Stimulated activated memory B cell treated with anti-CD40 and anti-IgM and Interleukin-4, amounts not matched to agents 10 μg/mL and 1 μg/mL and 100 μg/mL, for 72 hours (primary cell): ENCODE data around the gene OR10A5.
"Not testable (repeated sequence)": the region's sequence is repeated elsewhere in the genome, so short reads cannot be mapped to it uniquely, and the experiment has no call there.

ENCODE experiments used
- ATAC-seq: fragments of 150-1000 bp; cut with Tn5 transposase; 2 replicates; pipeline ENCODE4 v1.10.0; 2021
- H3K27ac Mint-ChIP-seq: one replicate; pipeline ENCODE4 v1.8.0; 2022; ENCODE audit warnings: mild to moderate bottlenecking, mixed read lengths
- H3K27me3 Mint-ChIP-seq: one replicate; pipeline ENCODE4 v1.8.0; 2022; ENCODE audit warnings: mixed read lengths
- H3K36me3 Mint-ChIP-seq: one replicate; pipeline ENCODE4 v1.8.0; 2022; ENCODE audit warnings: mixed read lengths
- H3K4me1 Mint-ChIP-seq: one replicate; pipeline ENCODE4 v1.8.0; 2022; ENCODE audit warnings: mixed read lengths
- H3K4me3 Mint-ChIP-seq: one replicate; pipeline ENCODE4 v1.8.0; 2022; ENCODE audit warnings: mild to moderate bottlenecking, moderate library complexity, mixed read lengths
- H3K9me3 Mint-ChIP-seq: one replicate; pipeline ENCODE4 v1.8.0; 2022; ENCODE audit warnings: mixed read lengths

Gene OR10A5

GRCh38 chr11:6850526-6850925 lies 5.0 kb downstream of the OR10A5 start:
- H3K4me1 Mint-ChIP-seq = no peaks in the 10 kb centered on the region
- H3K36me3 Mint-ChIP-seq = peaks cover 6% of the 10 kb centered on the region
- peaks cover 5% of the 10 kb centered on the region for H3K9me3 Mint-ChIP-seq
- no peak overlapping the region for H3K27ac Mint-ChIP-seq
- peaks cover 17% of the 10 kb centered on the region for H3K27me3 Mint-ChIP-seq
- no peak overlapping the region for H3K4me3 Mint-ChIP-seq
- no peak for ATAC-seq

DNA sequence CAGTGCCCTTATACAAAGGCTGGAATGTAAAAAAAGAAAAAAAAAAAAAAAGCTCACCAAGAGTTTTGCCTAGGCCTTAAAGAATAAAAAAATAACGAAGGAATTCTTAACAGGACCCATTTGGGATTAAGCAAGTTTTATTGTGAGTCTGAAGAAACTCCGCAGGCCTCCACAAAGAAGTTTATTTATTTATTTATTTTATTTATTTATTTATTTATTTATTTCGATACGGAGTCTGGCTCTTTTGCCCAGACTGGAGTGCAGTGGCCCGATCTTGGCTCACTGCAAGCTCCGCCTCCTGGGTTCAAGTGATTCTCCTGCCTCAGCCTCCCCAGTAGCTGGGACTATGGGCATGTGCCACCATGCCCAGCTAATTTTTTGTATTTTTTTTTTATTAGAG lies 9.3 kb downstream of the OR10A5 start:
- H3K9me3 Mint-ChIP-seq, H3K4me1 Mint-ChIP-seq, H3K36me3 Mint-ChIP-seq, ATAC-seq, H3K4me3 Mint-ChIP-seq, H3K27ac Mint-ChIP-seq: not testable (repeated sequence)
- H3K27me3 Mint-ChIP-seq = peaks cover 10% of the 10 kb centered on the region

DNA sequence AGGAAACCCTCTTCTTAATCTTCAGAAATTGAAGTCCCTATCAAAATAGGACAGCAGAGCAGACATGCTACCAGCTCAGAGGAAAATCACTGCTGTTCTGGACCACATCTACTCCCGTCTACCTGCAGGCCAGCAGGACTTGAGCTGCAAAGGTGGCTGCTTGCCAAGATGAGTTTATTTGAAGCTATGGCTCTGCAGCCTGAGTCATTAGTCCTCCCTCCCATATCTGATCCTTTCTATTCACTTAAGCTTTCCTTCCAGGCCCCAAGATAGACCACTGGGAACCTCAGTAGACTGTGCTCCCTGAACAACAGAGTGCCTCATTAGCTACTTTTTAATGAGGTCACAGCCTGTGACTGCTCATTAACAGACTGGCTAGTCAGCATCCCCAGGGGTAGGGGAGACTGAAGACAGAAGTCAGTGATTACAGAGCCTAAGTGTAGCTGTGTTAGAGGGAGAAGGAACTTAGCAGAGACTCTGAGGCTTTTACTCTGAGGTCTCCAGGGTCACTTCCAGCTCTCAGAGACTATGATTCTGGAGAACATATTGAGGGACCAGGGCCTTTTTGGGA lies 10.6 kb downstream of the OR10A5 start:
- no peak for ATAC-seq
- peaks cover 14% of the 10 kb centered on the region for H3K27me3 Mint-ChIP-seq
- no peak overlapping the region for H3K27ac Mint-ChIP-seq
- H3K36me3 Mint-ChIP-seq = peaks cover 6% of the 10 kb centered on the region
- H3K4me1 Mint-ChIP-seq = no peaks in the 10 kb centered on the region
- peaks cover 5% of the 10 kb centered on the region for H3K9me3 Mint-ChIP-seq
- H3K4me3 Mint-ChIP-seq = no peak overlapping the region

DNA sequence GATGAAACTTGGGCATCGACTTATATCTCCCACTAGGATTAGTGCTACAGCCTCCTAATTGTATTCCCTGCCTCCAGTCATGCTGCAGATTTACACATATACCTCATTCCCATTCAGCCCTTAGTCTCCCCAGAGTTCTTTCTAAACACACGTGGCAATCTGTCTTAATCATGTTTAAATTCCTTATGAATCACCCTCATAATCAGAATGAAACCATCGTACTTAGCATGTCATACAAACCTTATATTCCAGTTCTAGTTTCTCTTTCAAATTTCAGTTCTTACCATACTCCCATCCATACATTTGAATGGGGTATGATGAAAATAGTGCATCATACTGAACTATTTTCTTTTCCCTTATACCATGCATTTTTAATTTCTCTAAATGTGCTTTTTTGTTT lies 11.4 kb downstream of the OR10A5 start:
- Mint-ChIP-seq H3K27me3 (peaks cover 14% of the 10 kb centered on the region), H3K27ac (no peak overlapping the region), H3K4me1 (no peaks in the 10 kb centered on the region), H3K9me3 (peaks cover 10% of the 10 kb centered on the region), H3K36me3 (peaks cover 6% of the 10 kb centered on the region), H3K4me3 (no peak overlapping the region)
- ATAC-seq = no peak

DNA sequence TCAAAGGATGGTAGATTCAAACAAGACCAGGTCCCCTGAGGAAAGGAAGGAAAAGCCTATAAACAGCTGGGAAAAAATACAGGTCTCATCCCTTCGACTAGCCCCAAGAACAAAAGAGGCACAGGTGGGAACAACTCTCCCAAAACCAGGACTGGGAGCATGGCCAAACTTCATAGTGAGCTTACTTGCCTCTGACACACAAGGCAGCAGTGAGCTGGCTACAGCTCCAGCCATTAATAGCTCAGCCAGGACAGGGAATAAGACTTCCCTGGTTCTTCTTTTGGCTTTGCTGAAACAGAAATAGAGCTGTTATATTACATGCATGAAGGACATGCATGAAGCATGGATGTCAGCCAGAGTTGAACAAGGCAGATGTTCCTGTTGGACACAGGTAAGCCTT lies 17.5 kb downstream of the OR10A5 start, which contains the start of gene OR10A2:
TSS of gene OR10A2 (plus strand) at position 97 of the 400 bp plus-strand sequence. CDS start 6,698 bp downstream, outside the sequence.
- H3K4me1 Mint-ChIP-seq = no peaks in the 10 kb centered on the region
- no peak within 1 kb of the TSS for H3K27ac Mint-ChIP-seq
- H3K36me3 Mint-ChIP-seq = no peaks in the 10 kb centered on the region
- peaks cover 14% of the 10 kb centered on the region for H3K27me3 Mint-ChIP-seq
- ATAC-seq = no peak
- H3K9me3 Mint-ChIP-seq = peaks cover 6% of the 10 kb centered on the region
- H3K4me3 Mint-ChIP-seq = no peak within 1 kb of the TSS

DNA sequence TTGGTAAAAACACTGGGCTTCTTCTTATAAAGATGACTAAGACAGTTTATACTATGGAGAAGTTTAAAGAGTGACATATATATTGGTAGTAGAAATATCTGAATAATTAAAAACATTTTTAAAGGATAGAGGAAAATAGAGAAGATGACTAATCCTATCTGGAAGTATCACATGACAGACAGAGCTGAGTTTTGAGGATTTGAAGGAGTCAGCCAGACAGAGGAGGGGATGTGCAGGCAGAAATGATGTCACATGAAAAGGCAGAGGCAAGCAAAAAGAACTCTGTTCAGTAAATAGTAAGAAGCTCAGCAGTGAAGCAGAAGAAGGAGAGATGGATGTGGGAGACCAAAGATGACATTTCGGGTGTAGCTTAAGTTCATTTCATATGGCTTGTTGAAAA lies 19.0 kb downstream of the OR10A5 start:
- no peak for ATAC-seq
- peaks cover 6% of the 10 kb centered on the region for H3K9me3 Mint-ChIP-seq
- no peaks in the 10 kb centered on the region for H3K4me1 Mint-ChIP-seq
- no peak overlapping the region for H3K4me3 Mint-ChIP-seq
- H3K27me3 Mint-ChIP-seq = peaks cover 7% of the 10 kb centered on the region
- no peak overlapping the region for H3K27ac Mint-ChIP-seq
- H3K36me3 Mint-ChIP-seq = no peaks in the 10 kb centered on the region

DNA sequence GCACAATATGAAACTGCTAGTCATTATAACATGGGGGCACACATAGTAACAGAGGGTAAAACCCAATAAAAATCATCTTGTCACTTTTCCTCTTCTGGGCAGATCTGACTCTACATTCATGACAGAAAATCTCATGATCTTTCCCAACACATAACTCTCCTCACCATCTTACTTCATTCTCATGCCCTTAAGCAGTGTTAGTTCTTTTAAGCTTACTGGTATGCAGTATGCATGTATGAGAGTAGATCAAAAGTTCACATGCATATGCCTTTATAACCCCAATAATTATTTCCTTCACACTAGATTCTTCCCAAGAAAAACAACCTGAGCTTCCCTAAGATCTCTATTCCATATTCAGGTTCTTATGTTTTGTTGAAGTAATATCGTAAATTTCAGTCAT lies 25.8 kb downstream of the OR10A5 start:
- H3K9me3 Mint-ChIP-seq = no peaks in the 10 kb centered on the region
- no peaks in the 10 kb centered on the region for H3K36me3 Mint-ChIP-seq
- no peak overlapping the region for H3K27ac Mint-ChIP-seq
- ATAC-seq = no peak
- no peak overlapping the region for H3K4me3 Mint-ChIP-seq
- H3K27me3 Mint-ChIP-seq = peaks cover 11% of the 10 kb centered on the region
- no peaks in the 10 kb centered on the region for H3K4me1 Mint-ChIP-seq

DNA sequence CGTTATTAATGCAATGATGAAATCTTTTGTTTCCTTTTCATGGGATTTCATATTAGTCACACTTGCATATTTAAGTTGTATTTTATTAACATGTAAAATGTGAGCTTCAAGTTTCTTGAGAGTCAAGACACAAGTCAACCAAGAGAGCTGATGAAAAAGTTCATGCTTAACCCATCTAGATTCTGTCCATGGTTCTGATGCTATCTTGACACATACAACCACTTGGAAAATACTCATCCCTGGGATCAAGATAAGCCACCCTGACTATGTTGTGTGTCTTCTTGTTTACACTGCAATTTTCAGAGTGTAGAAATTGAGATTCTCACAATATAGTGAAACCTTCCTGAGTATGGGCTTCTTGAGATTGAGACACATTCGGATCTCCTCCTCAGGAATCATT lies 30.3 kb downstream of the OR10A5 start:
- Mint-ChIP-seq H3K36me3 (no peaks in the 10 kb centered on the region), H3K4me1 (no peaks in the 10 kb centered on the region), H3K4me3 (no peak overlapping the region), H3K27me3 (peaks cover 21% of the 10 kb centered on the region), H3K9me3 (no peaks in the 10 kb centered on the region), H3K27ac (no peak overlapping the region)
- no peak for ATAC-seq

- Mint-ChIP-seq H3K4me3 (no peak within 1 kb of the TSS), H3K27me3 (peaks cover 21% of the 10 kb centered on the region), H3K36me3 (no peaks in the 10 kb centered on the region), H3K9me3 (no peaks in the 10 kb centered on the region), H3K4me1 (no peaks in the 10 kb centered on the region), H3K27ac (no peak within 1 kb of the TSS)
- ATAC-seq = no peak
Observed at GRCh38 chr11:6876325-6876724, 30.8 kb downstream of the OR10A5 start, which contains the start of gene OR10A4. OR10A4 (plus strand) TSS chr11:6876625; CDS start chr11:6876648, 23 bp downstream.

- Mint-ChIP-seq H3K27ac (no peak overlapping the region), H3K4me3 (no peak overlapping the region), H3K27me3 (peaks cover 21% of the 10 kb centered on the region), H3K9me3 (no peaks in the 10 kb centered on the region), H3K36me3 (no peaks in the 10 kb centered on the region), H3K4me1 (no peaks in the 10 kb centered on the region)
- ATAC-seq = no peak
Observed at GRCh38 chr11:6876914-6877313, 31.4 kb downstream of the OR10A5 start.

DNA sequence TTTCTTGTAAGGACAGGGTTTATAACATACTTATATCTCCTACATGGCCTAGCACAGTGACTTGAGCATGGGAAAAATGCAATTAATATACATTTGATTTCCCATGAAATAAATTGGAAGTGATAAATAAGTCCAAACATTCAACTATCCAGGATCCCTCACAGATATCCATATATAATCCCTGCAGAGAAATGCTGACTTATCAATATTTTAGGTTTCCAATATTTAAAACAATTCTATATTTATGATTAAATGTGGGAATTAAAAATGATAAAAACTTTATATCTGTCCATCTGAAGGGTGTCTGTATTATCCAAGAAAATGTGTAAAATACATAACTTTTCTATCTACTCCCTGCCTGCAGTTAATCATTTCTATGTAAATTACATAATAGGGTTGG lies 37.3 kb downstream of the OR10A5 start:
- no peak overlapping the region for H3K27ac Mint-ChIP-seq
- no peak overlapping the region for H3K4me3 Mint-ChIP-seq
- no peaks in the 10 kb centered on the region for H3K9me3 Mint-ChIP-seq
- ATAC-seq = no peak
- H3K4me1 Mint-ChIP-seq = no peaks in the 10 kb centered on the region
- H3K36me3 Mint-ChIP-seq = no peaks in the 10 kb centered on the region
- peaks cover 26% of the 10 kb centered on the region for H3K27me3 Mint-ChIP-seq

DNA sequence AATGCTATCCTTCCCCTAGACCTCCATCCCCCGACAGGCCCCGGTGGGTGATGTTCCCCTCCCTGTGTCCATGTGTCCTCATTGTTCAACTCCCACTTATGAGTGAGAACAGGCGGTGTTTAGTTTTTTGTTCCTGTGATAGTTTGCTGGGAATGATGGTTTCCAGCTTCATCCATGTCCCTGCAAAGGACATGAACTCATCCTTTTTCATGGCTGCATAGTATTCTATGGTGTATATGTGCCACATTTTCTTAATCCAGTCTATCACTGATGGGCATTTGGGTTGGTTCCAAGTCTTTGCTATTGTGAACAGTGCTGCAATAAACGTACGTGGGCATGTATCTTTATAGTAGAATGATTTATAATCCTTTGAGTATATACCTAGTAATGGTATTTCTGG lies 42.2 kb downstream of the OR10A5 start:
- H3K4me1 Mint-ChIP-seq, H3K27ac Mint-ChIP-seq: not testable (repeated sequence)

DNA sequence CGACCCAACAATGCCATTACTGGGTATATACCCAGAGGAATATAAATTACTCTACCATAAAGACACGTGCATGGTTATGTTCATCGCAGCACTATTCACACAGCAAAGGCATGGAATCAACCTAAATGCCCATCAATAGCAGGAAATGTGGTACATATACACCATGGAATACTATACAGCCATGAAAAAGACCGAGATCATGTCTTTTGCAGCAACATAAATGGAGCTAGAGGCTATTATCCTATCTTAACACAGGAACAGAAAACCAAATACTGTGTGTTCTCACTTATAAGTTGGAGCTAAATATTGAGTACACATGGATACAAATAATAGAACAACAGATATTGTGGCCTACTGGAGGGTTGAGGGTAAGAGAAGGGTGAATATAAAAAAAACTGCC lies 43.3 kb downstream of the OR10A5 start:
- ATAC-seq = no peak
- Mint-ChIP-seq H3K36me3 (no peaks in the 10 kb centered on the region), H3K4me3 (no peak overlapping the region), H3K27ac (no peak overlapping the region), H3K27me3 (peaks cover 34% of the 10 kb centered on the region), H3K4me1 (no peaks in the 10 kb centered on the region), H3K9me3 (no peaks in the 10 kb centered on the region)

More for the DNA sequence above, 42.2 kb downstream of the OR10A5 start:
- H3K27me3 Mint-ChIP-seq = peaks cover 43% of the 10 kb centered on the region
- not testable (repeated sequence) for H3K9me3 Mint-ChIP-seq, ATAC-seq, H3K36me3 Mint-ChIP-seq, H3K4me3 Mint-ChIP-seq

- Mint-ChIP-seq H3K4me3 (no peak overlapping the region), H3K9me3 (no peaks in the 10 kb centered on the region), H3K4me1 (no peaks in the 10 kb centered on the region)
Observed at GRCh38 chr11:6889835-6890234, 44.4 kb downstream of the OR10A5 start.

GRCh38 chr11:6892400-6892799 lies 46.9 kb downstream of the OR10A5 start, which contains the start of gene OR2D2:
OR2D2 (minus strand) TSS chr11:6892500; CDS start chr11:6892500, 0 bp downstream.
- ATAC-seq = no peak
- Mint-ChIP-seq H3K4me3 (no peak within 1 kb of the TSS), H3K4me1 (peaks cover 5% of the 10 kb centered on the region), H3K36me3 (no peaks in the 10 kb centered on the region), H3K27ac (no peak within 1 kb of the TSS), H3K9me3 (no peaks in the 10 kb centered on the region), H3K27me3 (peaks cover 18% of the 10 kb centered on the region)

More at GRCh38 chr11:6889835-6890234, 44.4 kb downstream of the OR10A5 start:
- Mint-ChIP-seq H3K27me3 (peaks cover 24% of the 10 kb centered on the region), H3K36me3 (no peaks in the 10 kb centered on the region), H3K27ac (no peak overlapping the region)
- peak; percentile 58 for ATAC-seq

GRCh38 chr11:6894097-6894496 lies 48.6 kb downstream of the OR10A5 start:
- H3K4me3 Mint-ChIP-seq = no peak overlapping the region
- H3K4me1 Mint-ChIP-seq = peaks cover 5% of the 10 kb centered on the region
- peaks cover 18% of the 10 kb centered on the region for H3K27me3 Mint-ChIP-seq
- no peak for ATAC-seq
- H3K9me3 Mint-ChIP-seq = no peaks in the 10 kb centered on the region
- H3K36me3 Mint-ChIP-seq = no peaks in the 10 kb centered on the region
- H3K27ac Mint-ChIP-seq = no peak overlapping the region
